ENCODE measurements around the gene DMXL1. TPM values are rescaled to one million over a fixed set of nuclear protein-coding genes. Genes with fewer than 3 reads are reported as not detected.
"Not testable (repeated sequence)": the region's sequence is repeated elsewhere in the genome, so short reads cannot be mapped to it uniquely, and the experiment has no call there.

DMXL1 gene
- total RNA-seq, 2 experiments from 2014 or later = 20.8 to 23.3 TPM

GRCh38 chr5:119131530-119132304 is 60.8 kb downstream of the DMXL1 start:
- POLR2A ChIA-PET = no interaction called here
- TF ChIP-seq CTCF (IDR thresholded peaks at IDR 0.05) = no peak
- Mint-ChIP-seq H3K4me3 (no peak overlapping the region), H3K27ac (no peak overlapping the region), H3K27me3 (no peaks in the 10 kb centered on the region), H3K36me3 (ENCODE audit: low read depth) (peaks cover 43% of the 10 kb centered on the region), H3K9me3 (peaks cover 11% of the 10 kb centered on the region), H3K4me1 (ENCODE audit: low read depth) (no peaks in the 10 kb centered on the region)
- CTCF ChIA-PET = no interaction called here
- DNase-seq (no peak), ATAC-seq (no peak)
- intact Hi-C loops (cut with micrococcal nuclease) = no loop called here

GRCh38 chr5:119135743-119136142 is 64.9 kb downstream of the DMXL1 start:
- H3K36me3 Mint-ChIP-seq (ENCODE audit: low read depth) = peaks cover 51% of the 10 kb centered on the region
- H3K4me1 Mint-ChIP-seq (ENCODE audit: low read depth) = not testable (repeated sequence)

GRCh38 chr5:119136666-119137318 is 65.9 kb downstream of the DMXL1 start:
- DNase-seq (no peak), ATAC-seq (no peak)
- peaks cover 50% of the 10 kb centered on the region for H3K36me3 Mint-ChIP-seq (ENCODE audit: low read depth)
- ChIA-PET POLR2A (no interaction called here), CTCF (no interaction called here)
- no peak overlapping the region for H3K4me3 Mint-ChIP-seq
- TF ChIP-seq CTCF (IDR thresholded peaks at IDR 0.05) = no peak
- H3K4me1 Mint-ChIP-seq (ENCODE audit: low read depth) = no peaks in the 10 kb centered on the region
- intact Hi-C loops (cut with micrococcal nuclease) = no loop called here
- peaks cover 18% of the 10 kb centered on the region for H3K9me3 Mint-ChIP-seq
- no peaks in the 10 kb centered on the region for H3K27me3 Mint-ChIP-seq
- H3K27ac Mint-ChIP-seq = no peak overlapping the region

More at GRCh38 chr5:119135743-119136142, 64.9 kb downstream of the DMXL1 start:
- H3K9me3 Mint-ChIP-seq = peaks cover 18% of the 10 kb centered on the region
- H3K27me3 Mint-ChIP-seq; H3K27ac Mint-ChIP-seq; intact Hi-C loops (cut with micrococcal nuclease); CTCF ChIA-PET; H3K4me3 Mint-ChIP-seq; ATAC-seq; DNase-seq; POLR2A ChIA-PET: not testable (repeated sequence)

- ChIA-PET CTCF (interaction anchor here (1.2 kb wide), 1 partner anchor 21 kb away, joined by 3 read pairs; no protein-coding TSS in a partner anchor), POLR2A (no interaction called here)
- Mint-ChIP-seq H3K27ac (no peak overlapping the region), H3K4me1 (ENCODE audit: low read depth) (no peaks in the 10 kb centered on the region), H3K27me3 (no peaks in the 10 kb centered on the region), H3K4me3 (no peak overlapping the region), H3K9me3 (peaks cover 5% of the 10 kb centered on the region), H3K36me3 (ENCODE audit: low read depth) (peaks cover 52% of the 10 kb centered on the region)
- ATAC-seq (no peak), DNase-seq (no peak)
- no peak for TF ChIP-seq CTCF (IDR thresholded peaks at IDR 0.05)
- intact Hi-C loops (cut with micrococcal nuclease) = no loop called here
These were observed 82.7 kb downstream of the DMXL1 start for GRCh38 chr5:119153629-119154028.

GRCh38 chr5:119158144-119158543 is 87.3 kb downstream of the DMXL1 start:
- Mint-ChIP-seq H3K4me1 (ENCODE audit: low read depth) (no peaks in the 10 kb centered on the region), H3K36me3 (ENCODE audit: low read depth) (peaks cover 36% of the 10 kb centered on the region), H3K4me3 (no peak overlapping the region), H3K27me3 (no peaks in the 10 kb centered on the region), H3K9me3 (peaks cover 6% of the 10 kb centered on the region), H3K27ac (no peak overlapping the region)
- CTCF ChIA-PET = interaction anchor here (1.1 kb wide), 1 partner anchor 30 kb away, joined by 3 read pairs; no protein-coding TSS in a partner anchor
- DNase-seq = no peak
- intact Hi-C loops (cut with micrococcal nuclease) = no loop called here
- no peak for ATAC-seq
- no peak for TF ChIP-seq CTCF (IDR thresholded peaks at IDR 0.05)
- POLR2A ChIA-PET = no interaction called here
